Pancreas (tissue), 10 donors: ENCODE data around the gene CDKN1B. TPM values are rescaled to one million over a fixed set of nuclear protein-coding genes. Genes with fewer than 3 reads are reported as not detected.

Source experiments
- ATAC-seq, 4 donors: fragments of 200-7000 bp; cut with Tn5 transposase; one replicate each; pipeline versions ENCODE4 v1.8.0 to v1.9.1; 2020; ENCODE audit warnings: mild to moderate bottlenecking in 4 of 4, moderate library complexity in 4 of 4
- DNase-seq, 6 donors: peaks; one replicate each; pipeline ENCODE4 v3.0.0-alpha.2; 2020
- FAIRE-seq: peaks from 2 replicates; lab custom pipeline; 2012; peaks lifted over from hg19 to GRCh38; lab: Jason Lieb, UNC
- H3K27ac ChIP-seq, 4 donors: fragments of 200-600 bp; sonication (generic); 1 replicate in 3 of 4; 2 replicates in 1 of 4; pipeline versions ENCODE4 v1.5.0 to v1.8.0; 2020
- H3K27me3 ChIP-seq, 4 donors: fragments of 200-600 bp; one replicate each; pipeline ENCODE4 v1.8.0; 2021
- H3K36me3 ChIP-seq, 3 donors: fragments of 200-600 bp; sonication (generic) in 1 of 3; one replicate each; pipeline versions ENCODE4 v1.5.0 to v1.8.0; 2020 to 2021
- H3K4me1 ChIP-seq, 3 donors: fragments of 200-600 bp; one replicate each; pipeline ENCODE4 v1.8.0; 2021
- H3K4me3 ChIP-seq, 4 donors: fragments of 200-600 bp; sonication (generic) in 2 of 4; one replicate each; pipeline versions ENCODE4 v1.5.0 to v1.8.0; 2020 to 2021
- H3K9me3 ChIP-seq, 4 donors: fragments of 200-600 bp; one replicate each; pipeline ENCODE4 v1.8.0; 2021
- CTCF ChIP-seq, 4 donors: fragments of 200-600 bp; sonication (generic) in 3 of 4; IDR thresholded peaks; one replicate each; pipeline versions ENCODE4 v1.5.0 to v1.8.0; 2021; ENCODE audit warnings: antibody characterized with exemption in 4 of 4
- WGBS, 2 donors: extraction: QIAGEN DNeasy Blood & Tissue Kit; methylation state at CpG; one replicate each; pipeline ENCODE4 v1.1.7; 2013; 5-methylcytosine and 5-hydroxymethylcytosine counted together
- intact Hi-C, 3 donors: fragments of 100-400 bp; cut with DNase I; formaldehyde crosslinking; loops; one replicate each; pipeline versions ENCODE4 v1.11.1 to v1.14.2; 2022
- polyA plus RNA-seq, 2 donors: library from polyadenylated mRNA; stranded (reverse); fragments of 200-250 nt; gene quantifications; one replicate each; pipeline ENCODE4 v1.2.3, GENCODE V29; 2013
- total RNA-seq, 6 donors: library from RNA; stranded (reverse); fragmentation: NEBNext Ultra II Directional in 4 of 6; extraction: Animal tissue kit (Norgen Biotek cat#: 25700) in 4 of 6; gene quantifications; one replicate each; pipeline versions ENCODE4 v1.2.1 to v1.2.4, GENCODE V29; 2021 to 2023
- donor health status: healthy with polysubstance abuse.
- donor health status: DM: no; HTN: no; CAD: no; lungs with moderate emphysema.
- donor health status: DM: no; HTN: no; CAD: no.
- donor health status: control.
- donor health status: control.
- donor health status: Bipolar disorder and iron deficiency.
- donor health status: DM: yes; HTN: yes; CAD: no.
- donor health status: DM: no; HTN: no; CAD: no.
- donor health status: DM: no; HTN: no; CAD: no.
- donor health status: DM: yes; HTN: yes; CAD: no.

Gene CDKN1B
- total and polyA plus RNA-seq, 8 donors, result 12.1 to 23.7 (median 16.9) TPM

GRCh38 chr12:12745576-12746211 lies 28.5 kb downstream of the CDKN1B start:
- Histone ChIP-seq H3K27ac (no peak overlapping the region), H3K36me3 (no peaks in the 10 kb centered on the region), H3K27me3 (no peaks in the 10 kb centered on the region), H3K4me1 (no peaks in the 10 kb centered on the region), H3K9me3 (no peaks in the 10 kb centered on the region), H3K4me3 (no peak overlapping the region)
- TF ChIP-seq CTCF (IDR thresholded peaks at IDR 0.05), result no peak
- WGBS, 2 donors, result 72 to 79% methylated on average over 7 of the region's 7 CpGs
- DNase-seq (no peak), FAIRE-seq (no peak), ATAC-seq (no peak)
- intact Hi-C loops, result no loop called here

GRCh38 chr12:12747278-12747677 lies 30.1 kb downstream of the CDKN1B start:
- TF ChIP-seq CTCF (IDR thresholded peaks at IDR 0.05), result no peak
- WGBS, 2 donors, result 71 to 75% methylated on average over 3 of the region's 3 CpGs
- no peaks in the 10 kb centered on the region for H3K9me3 ChIP-seq
- no peak for DNase-seq
- ATAC-seq, result no peak
- H3K27ac ChIP-seq, result no peak overlapping the region
- FAIRE-seq, result no peak
- H3K4me1 ChIP-seq, result no peaks in the 10 kb centered on the region
- intact Hi-C loops, result no loop called here
- H3K4me3 ChIP-seq, result no peak overlapping the region
- H3K27me3 ChIP-seq, result no peaks in the 10 kb centered on the region
- no peaks in the 10 kb centered on the region for H3K36me3 ChIP-seq

GRCh38 chr12:12748044-12748443 lies 30.9 kb downstream of the CDKN1B start:
- Histone ChIP-seq H3K27me3 (no peaks in the 10 kb centered on the region), H3K36me3 (no peaks in the 10 kb centered on the region), H3K9me3 (no peaks in the 10 kb centered on the region), H3K4me3 (no peak overlapping the region), H3K4me1 (no peaks in the 10 kb centered on the region), H3K27ac (no peak overlapping the region)
- peak in 2 of 4 donors; percentile 41 to 65 for ATAC-seq
- no peak for FAIRE-seq
- 66% methylated on average over 3 of the region's 3 CpGs for WGBS, 2 donors
- intact Hi-C loops, result no loop called here
- DNase-seq, result no peak
- no peak for TF ChIP-seq CTCF (IDR thresholded peaks at IDR 0.05)

GRCh38 chr12:12749433-12749832 lies 32.3 kb downstream of the CDKN1B start:
- intact Hi-C loops, result no loop called here
- TF ChIP-seq CTCF (IDR thresholded peaks at IDR 0.05), result no peak
- Histone ChIP-seq H3K27me3 (no peaks in the 10 kb centered on the region), H3K27ac (no peak overlapping the region), H3K4me1 (no peaks in the 10 kb centered on the region), H3K9me3 (no peaks in the 10 kb centered on the region), H3K4me3 (no peak overlapping the region), H3K36me3 (no peaks in the 10 kb centered on the region)
- WGBS, 2 donors, result 90 to 96% methylated on average over 7 of the region's 7 CpGs
- no peak for FAIRE-seq
- DNase-seq, result no peak
- ATAC-seq, result no peak

- no peak overlapping the region for H3K4me3 ChIP-seq
- H3K36me3 ChIP-seq, result no peaks in the 10 kb centered on the region
- no peaks in the 10 kb centered on the region for H3K27me3 ChIP-seq
- no peak for ATAC-seq
- WGBS, 2 donors, result 39 to 40% methylated on average over 5 of the region's 5 CpGs
- H3K9me3 ChIP-seq, result no peaks in the 10 kb centered on the region
- H3K27ac ChIP-seq, result no peak overlapping the region
- FAIRE-seq, result no peak
- DNase-seq, result no peak
- no peak for TF ChIP-seq CTCF (IDR thresholded peaks at IDR 0.05)
- peaks cover 0 to 4% (median 0%) of the 10 kb centered on the region in 3 donors for H3K4me1 ChIP-seq
- intact Hi-C loops, result no loop called here
Observed at GRCh38 chr12:12755923-12756322, 38.8 kb downstream of the CDKN1B start.
